NCI-H2107 treated with DMSO at 0.1 percent for 48 hours (cell line): ENCODE measurements around the gene KDM1A.

Experiments used
- DNase-seq: peaks from one replicate; lab custom pipeline; 2025; ENCODE audit not compliant: unreplicated experiment; lab: John Stamatoyannopoulos, UW

KDM1A gene

GRCh38 chr1:23129846-23130245 lies 110.6 kb downstream of the KDM1A start:
- DNase-seq = no peak

GRCh38 chr1:23132033-23132432 lies 112.8 kb downstream of the KDM1A start:
- DNase-seq = no peak
